ENCODE results near the gene SP140. TPM values are rescaled to one million over a fixed set of nuclear protein-coding genes. Genes with fewer than 3 reads are reported as not detected.
A peak's percentile ranks its signal among the peaks of the same experiment; 100 is the strongest.

The SP140 gene
- total RNA-seq, 1 donor from 2014 or later: 7.4 TPM

DNA sequence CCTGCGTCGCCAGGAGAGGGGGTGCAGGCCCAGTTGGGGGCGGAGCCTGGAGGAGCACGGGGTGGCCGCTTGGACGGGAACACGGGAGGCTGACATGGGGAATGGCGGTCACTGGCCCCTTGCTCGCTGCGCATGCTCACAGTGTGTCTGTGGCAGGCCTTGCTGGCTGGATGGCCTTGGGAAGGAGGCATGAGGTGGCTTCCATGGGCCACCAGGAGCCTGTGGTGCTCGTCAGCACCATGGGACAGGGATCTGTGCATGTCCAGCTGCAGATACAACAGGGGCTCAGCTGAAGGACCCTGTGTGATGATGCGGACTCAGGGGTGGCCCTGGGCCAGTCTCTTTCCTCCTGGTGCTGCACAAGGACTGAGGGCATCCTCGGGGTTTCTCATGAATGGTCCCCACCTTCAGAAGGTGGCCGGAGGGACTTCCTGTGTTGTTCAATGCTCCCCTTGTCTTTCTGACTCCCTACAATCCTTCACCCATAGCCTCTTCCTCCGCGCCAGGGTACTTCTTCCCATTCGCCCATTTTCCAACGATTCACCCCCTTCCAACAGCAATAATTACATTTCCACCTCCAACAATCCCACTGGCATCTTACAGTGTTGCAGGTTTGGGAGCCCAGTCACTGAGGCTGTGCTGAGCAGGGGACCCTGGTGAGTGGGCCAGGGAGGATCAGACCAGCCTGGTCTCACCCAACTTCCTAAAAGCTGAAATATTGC lies 98.0 kb downstream of the SP140 start:
- H3K36me3 ChIP-seq: no peaks in the 10 kb centered on the region
- no peak for TF ChIP-seq POLR2AphosphoS5 (IDR thresholded peaks at IDR 0.05; ENCODE audit: insufficient read depth in 1 of 2, low read depth in 1 of 2)
- TF ChIP-seq CTCF (IDR thresholded peaks at IDR 0.05): no peak
- TF ChIP-seq POLR2A (IDR thresholded peaks at IDR 0.05): no peak
- H3K27me3 ChIP-seq: no peaks in the 10 kb centered on the region
- no peaks in the 10 kb centered on the region for H3K9me3 ChIP-seq
- intact Hi-C loops (cut with DNase I): no loop called here
- no peak overlapping the region for H3K4me3 ChIP-seq
- H3K4me1 ChIP-seq: peaks cover 13% of the 10 kb centered on the region
- no peak overlapping the region for H3K27ac ChIP-seq
- no peak for DNase-seq (ENCODE audit: extremely low spot score in 2 of 2)

- Histone ChIP-seq H3K4me1 (peaks cover 16% of the 10 kb centered on the region), H3K36me3 (no peaks in the 10 kb centered on the region), H3K27ac (no peak overlapping the region), H3K4me3 (no peak overlapping the region), H3K27me3 (no peaks in the 10 kb centered on the region), H3K9me3 (no peaks in the 10 kb centered on the region)
- intact Hi-C loops (cut with DNase I): no loop called here
- TF ChIP-seq POLR2AphosphoS5 (IDR thresholded peaks at IDR 0.05; ENCODE audit: insufficient read depth in 1 of 2, low read depth in 1 of 2) (no peak), CTCF (IDR thresholded peaks at IDR 0.05) (no peak), POLR2A (IDR thresholded peaks at IDR 0.05) (no peak)
- no peak for DNase-seq (ENCODE audit: extremely low spot score in 2 of 2)
Observed at GRCh38 chr2:230324503-230324902, 99.0 kb downstream of the SP140 start.

- Histone ChIP-seq H3K4me3 (no peak overlapping the region), H3K27ac (no peak overlapping the region), H3K4me1 (peaks cover 22% of the 10 kb centered on the region), H3K36me3 (no peaks in the 10 kb centered on the region), H3K27me3 (no peaks in the 10 kb centered on the region), H3K9me3 (no peaks in the 10 kb centered on the region)
- DNase-seq (ENCODE audit: extremely low spot score in 2 of 2): no peak
- intact Hi-C loops (cut with DNase I): no loop called here
- no peak for TF ChIP-seq POLR2AphosphoS5 (IDR thresholded peaks at IDR 0.05; ENCODE audit: insufficient read depth in 1 of 2, low read depth in 1 of 2)
- TF ChIP-seq POLR2A (IDR thresholded peaks at IDR 0.05): no peak
- TF ChIP-seq CTCF (IDR thresholded peaks at IDR 0.05): no peak
Observed at GRCh38 chr2:230325316-230326243, 100.0 kb downstream of the SP140 start.

- intact Hi-C loops (cut with DNase I): no loop called here
- H3K36me3 ChIP-seq: no peaks in the 10 kb centered on the region
- H3K27ac ChIP-seq: peak within 1 kb of the TSS; percentile 72
- H3K4me1 ChIP-seq: peaks cover 22% of the 10 kb centered on the region
- no peak for TF ChIP-seq POLR2A (IDR thresholded peaks at IDR 0.05)
- no peak for TF ChIP-seq CTCF (IDR thresholded peaks at IDR 0.05)
- peak; percentile 66 to 73 for TF ChIP-seq POLR2AphosphoS5 (IDR thresholded peaks at IDR 0.05; ENCODE audit: insufficient read depth in 1 of 2, low read depth in 1 of 2)
- no peaks in the 10 kb centered on the region for H3K27me3 ChIP-seq
- no peaks in the 10 kb centered on the region for H3K9me3 ChIP-seq
- peak within 1 kb of the TSS; percentile 45 to 64 for H3K4me3 ChIP-seq
- DNase-seq (ENCODE audit: extremely low spot score in 2 of 2): no peak
Observed at GRCh38 chr2:230326453-230327417, 101.2 kb downstream of the SP140 start, which contains the start of gene SP140L. Gene SP140L, plus strand, starts transcription at chr2:230327193. Its CDS starts 77 bp downstream, at chr2:230327270.

All from vagina (tissue), 2 donors.